MCF 10A (cell line): Measurements from ENCODE around the gene KDM6A. TPM values are rescaled to one million over a fixed set of nuclear protein-coding genes. Genes with fewer than 3 reads are reported as not detected.

ENCODE experiments used
- BruUV-seq: library from RNA; stranded (reverse); fragments of 400-500 nt; replicated peaks from 2 replicates; lab custom pipeline; 2021; lab: Mats Ljungman, UMichigan
- CTCF ChIA-PET: fragments of 300-600 bp; sonication (Branson Sonifier 250); formaldehyde crosslinking; extraction: SDS; loops from one replicate; lab custom pipeline; 2021; ENCODE audit warnings: antibody characterized with exemption, inconsistent platforms; lab: Yijun Ruan, JAX
- POLR2A ChIA-PET: fragments of 300-600, 350-650 bp; sonication (Branson Sonifier 250); formaldehyde crosslinking; extraction: SDS; loops from one replicate; lab custom pipeline; 2020; ENCODE audit warnings: antibody characterized with exemption, inconsistent platforms; lab: Yijun Ruan, JAX
- DNase-seq: peaks from one replicate; pipeline ENCODE4 v3.0.0-alpha.2; 2018; ENCODE audit not compliant: unreplicated experiment
- H3K27ac Mint-ChIP-seq: one replicate; pipeline ENCODE4 v1.8.0; 2022; ENCODE audit warnings: mild to moderate bottlenecking, low read depth, mixed read lengths; ENCODE audit not compliant: unreplicated experiment
- H3K27me3 Mint-ChIP-seq: one replicate; pipeline ENCODE4 v1.8.0; 2022; ENCODE audit warnings: mixed read lengths; ENCODE audit not compliant: insufficient read depth, unreplicated experiment
- H3K36me3 Mint-ChIP-seq: one replicate; pipeline ENCODE4 v1.8.0; 2022; ENCODE audit warnings: mild to moderate bottlenecking, moderate library complexity, mixed read lengths; ENCODE audit not compliant: insufficient read depth, unreplicated experiment
- H3K4me1 Mint-ChIP-seq: one replicate; pipeline ENCODE4 v1.8.0; 2022; ENCODE audit warnings: mixed read lengths; ENCODE audit not compliant: insufficient read depth, unreplicated experiment
- H3K4me3 Mint-ChIP-seq: one replicate; pipeline ENCODE4 v1.8.0; 2022; ENCODE audit warnings: mild to moderate bottlenecking, moderate library complexity, mixed read lengths; ENCODE audit not compliant: unreplicated experiment
- H3K9me3 Mint-ChIP-seq: one replicate; pipeline ENCODE4 v1.8.0; 2022; ENCODE audit warnings: mixed read lengths; ENCODE audit not compliant: unreplicated experiment
- intact Hi-C: fragments of 100-400 bp; cut with micrococcal nuclease; formaldehyde crosslinking; loops from 2 replicates; pipeline ENCODE4 v1.14.1; 2022
- total RNA-seq: library from RNA; stranded (reverse); gene quantifications from 2 replicates; pipeline ENCODE4 v1.2.3, GENCODE V29; 2022
- TF ChIP-seq, protein P1 (sequence below): fragments of 200-600 bp; IDR thresholded peaks from one replicate; pipeline ENCODE4 v1.8.0; 2022; ENCODE audit warnings: antibody characterized with exemption, mild to moderate bottlenecking; ENCODE audit not compliant: unreplicated experiment

KDM6A gene
- total RNA-seq, 1 experiment from 2014 or later: 31.8 TPM

GRCh38 chrX:44878780-44879179 lies 5.8 kb downstream of the KDM6A start:
- ChIA-PET POLR2A (interaction anchor here (0.5 kb wide), 1 partner anchor 17 kb away, joined by 3 read pairs; no protein-coding TSS in a partner anchor), CTCF (no interaction called here)
- Mint-ChIP-seq H3K9me3 (no peaks in the 10 kb centered on the region), H3K27me3 (no peaks in the 10 kb centered on the region), H3K27ac (no peak overlapping the region), H3K4me1 (peaks cover 6% of the 10 kb centered on the region), H3K4me3 (no peak overlapping the region), H3K36me3 (peaks cover 13% of the 10 kb centered on the region)
- TF ChIP-seq, protein P1, sequence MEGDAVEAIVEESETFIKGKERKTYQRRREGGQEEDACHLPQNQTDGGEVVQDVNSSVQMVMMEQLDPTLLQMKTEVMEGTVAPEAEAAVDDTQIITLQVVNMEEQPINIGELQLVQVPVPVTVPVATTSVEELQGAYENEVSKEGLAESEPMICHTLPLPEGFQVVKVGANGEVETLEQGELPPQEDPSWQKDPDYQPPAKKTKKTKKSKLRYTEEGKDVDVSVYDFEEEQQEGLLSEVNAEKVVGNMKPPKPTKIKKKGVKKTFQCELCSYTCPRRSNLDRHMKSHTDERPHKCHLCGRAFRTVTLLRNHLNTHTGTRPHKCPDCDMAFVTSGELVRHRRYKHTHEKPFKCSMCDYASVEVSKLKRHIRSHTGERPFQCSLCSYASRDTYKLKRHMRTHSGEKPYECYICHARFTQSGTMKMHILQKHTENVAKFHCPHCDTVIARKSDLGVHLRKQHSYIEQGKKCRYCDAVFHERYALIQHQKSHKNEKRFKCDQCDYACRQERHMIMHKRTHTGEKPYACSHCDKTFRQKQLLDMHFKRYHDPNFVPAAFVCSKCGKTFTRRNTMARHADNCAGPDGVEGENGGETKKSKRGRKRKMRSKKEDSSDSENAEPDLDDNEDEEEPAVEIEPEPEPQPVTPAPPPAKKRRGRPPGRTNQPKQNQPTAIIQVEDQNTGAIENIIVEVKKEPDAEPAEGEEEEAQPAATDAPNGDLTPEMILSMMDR: no peak
- intact Hi-C loops: loop anchor here (10.0 kb wide), 1 partner anchor 924 kb away; no protein-coding TSS in a partner anchor
- DNase-seq: no peak
- BruUV-seq: no TSS peak

DNA sequence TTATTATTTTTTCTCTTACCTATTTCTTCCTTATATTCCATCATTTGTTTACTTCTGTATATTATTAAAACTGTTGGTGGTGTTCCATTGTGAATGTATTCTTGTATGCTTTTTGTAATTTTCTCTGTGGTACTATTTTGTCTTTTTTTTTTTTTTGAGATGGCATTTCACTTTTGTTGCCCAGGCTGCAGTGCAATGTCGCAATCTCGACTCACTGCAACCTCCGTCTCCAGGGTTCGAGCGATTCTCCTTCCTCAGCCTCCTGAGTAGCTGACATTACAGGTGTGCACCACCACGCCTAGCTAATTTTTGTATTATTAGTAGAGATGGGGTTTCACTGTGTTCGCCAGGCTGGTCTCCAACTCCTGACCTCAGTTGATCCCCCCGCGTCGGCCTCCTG lies 8.6 kb downstream of the KDM6A start:
- Mint-ChIP-seq H3K4me1 (peaks cover 15% of the 10 kb centered on the region), H3K27ac (no peak overlapping the region), H3K27me3 (no peaks in the 10 kb centered on the region), H3K36me3 (peaks cover 13% of the 10 kb centered on the region), H3K9me3 (no peaks in the 10 kb centered on the region), H3K4me3 (no peak overlapping the region)
- TF ChIP-seq, protein P1: no peak
- ChIA-PET CTCF (interaction anchor here (0.8 to 0.9 kb wide), 2 partner anchors 23 to 365 kb away, joined by 3 to 5 read pairs; no protein-coding TSS in a partner anchor), POLR2A (interaction anchor here (0.7 to 2.2 kb wide), 3 partner anchors 8 to 312 kb away, joined by 3 to 9 read pairs (median 5); partner anchors contain the start of gene KDM6A)
- BruUV-seq: no TSS peak
- intact Hi-C loops: no loop called here
- no peak for DNase-seq

- H3K36me3 Mint-ChIP-seq: peaks cover 15% of the 10 kb centered on the region
- H3K9me3 Mint-ChIP-seq: no peaks in the 10 kb centered on the region
- no TSS peak for BruUV-seq
- TF ChIP-seq, protein P1: no peak
- POLR2A ChIA-PET: interaction anchor here (0.6 to 2.2 kb wide), 5 partner anchors 9 to 150 kb away, joined by 3 to 9 read pairs (median 5); partner anchors contain the start of gene KDM6A
- intact Hi-C loops: no loop called here
- no peaks in the 10 kb centered on the region for H3K27me3 Mint-ChIP-seq
- no peak overlapping the region for H3K27ac Mint-ChIP-seq
- H3K4me1 Mint-ChIP-seq: peaks cover 15% of the 10 kb centered on the region
- no peak for DNase-seq
- CTCF ChIA-PET: interaction anchor here (0.5 to 0.7 kb wide), 3 partner anchors 79 to 462 kb away, joined by 3 to 5 read pairs (median 3); no protein-coding TSS in a partner anchor
- no peak overlapping the region for H3K4me3 Mint-ChIP-seq
Observed at GRCh38 chrX:44882635-44883034, 9.6 kb downstream of the KDM6A start.

DNA sequence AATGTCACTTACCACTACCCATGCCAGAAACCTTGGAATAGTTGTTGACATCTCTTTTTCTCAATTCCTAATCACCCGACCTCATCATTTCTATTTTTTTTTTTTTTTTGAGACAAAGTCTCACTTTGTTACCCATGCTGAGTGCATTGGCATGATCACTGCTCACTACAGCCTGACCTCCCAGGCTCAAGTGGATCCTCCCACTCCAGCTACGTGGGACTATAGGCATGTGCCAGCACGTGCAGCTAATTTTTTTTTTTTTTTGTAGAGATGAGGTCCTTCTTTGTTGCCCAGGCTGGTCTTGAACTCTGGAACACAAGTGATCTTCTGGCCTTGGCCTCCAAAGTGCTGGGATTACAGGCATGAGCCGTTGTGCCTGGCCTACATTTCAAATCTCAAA lies 12.0 kb downstream of the KDM6A start:
- no peak for DNase-seq
- Mint-ChIP-seq H3K27me3 (no peaks in the 10 kb centered on the region), H3K4me3 (no peak overlapping the region), H3K27ac (no peak overlapping the region), H3K4me1 (peaks cover 15% of the 10 kb centered on the region), H3K36me3 (peaks cover 18% of the 10 kb centered on the region), H3K9me3 (no peaks in the 10 kb centered on the region)
- TF ChIP-seq, protein P1: no peak
- intact Hi-C loops: no loop called here
- BruUV-seq: no TSS peak
- POLR2A ChIA-PET: no interaction called here
- CTCF ChIA-PET: no interaction called here
